Epithelial cell of esophagus (primary cell): ENCODE results near the gene BRICD5.

ENCODE experiments used
- DNase-seq: peaks from one replicate; pipeline ENCODE4 v3.0.0; 2010; ENCODE audit warnings: low read depth
- H3K4me3 ChIP-seq: 2 replicates; pipeline ENCODE4 v1.5.1; 2011; ENCODE audit warnings: mild to moderate bottlenecking, low read length, control low read depth
- CTCF ChIP-seq: IDR thresholded peaks from 2 replicates; pipeline ENCODE4 v1.5.1; 2011; ENCODE audit warnings: low read depth, mild to moderate bottlenecking, low read length, control low read depth, inconsistent platforms; ENCODE audit not compliant: insufficient read depth; ENCODE audit errors: missing control alignments

Gene BRICD5

GRCh38 chr16:2213817-2214718, 3.4 kb upstream of the BRICD5 start:
- peak overlapping the region; percentile 50 for H3K4me3 ChIP-seq
- TF ChIP-seq CTCF = no peak
- DNase-seq = no peak

GRCh38 chr16:2212362-2213324, 2.0 kb upstream of the BRICD5 start:
- no peak for TF ChIP-seq CTCF
- H3K4me3 ChIP-seq = peak overlapping the region; percentile 50
- peak; percentile 55 for DNase-seq

- H3K4me3 ChIP-seq = no peak overlapping the region
- TF ChIP-seq CTCF = no peak
- no peak for DNase-seq
These were observed 1.3 kb upstream of the BRICD5 start for GRCh38 chr16:2211923-2212347.

- TF ChIP-seq CTCF = no peak
- DNase-seq = no peak
- no peak overlapping the region for H3K4me3 ChIP-seq
These were observed 692 bp downstream of the BRICD5 start for GRCh38 chr16:2210009-2210332.

GRCh38 chr16:2209258-2210008, 1.2 kb downstream of the BRICD5 start:
- TF ChIP-seq CTCF = no peak
- no peak for DNase-seq
- H3K4me3 ChIP-seq = no peak overlapping the region

- H3K4me3 ChIP-seq = no peak overlapping the region
- no peak for TF ChIP-seq CTCF
- DNase-seq = no peak
These were observed 1.9 kb downstream of the BRICD5 start for GRCh38 chr16:2208772-2209171.
